ENCODE measurements around the gene NKX6-1.

The NKX6-1 gene

GRCh38 chr4:84482564-84483563 is 16.2 kb downstream of the NKX6-1 start:
- Histone ChIP-seq H3K4me1 (peaks cover 0 to 22% (median 16%) of the 10 kb centered on the region in 4 donors), H3K27me3 (peaks cover 0 to 79% of the 10 kb centered on the region in 2 donors), H3K36me3 (no peaks in the 10 kb centered on the region), H3K27ac (no peak overlapping the region), H3K9me3 (no peaks in the 10 kb centered on the region), H3K4me3 (peak overlapping the region in 1 of 2 donors; percentile 13)
- intact Hi-C loops (cut with DNase I; ENCODE audit: low total_unique reads) = no loop called here
- DNase-seq = no peak
- TF ChIP-seq CTCF (IDR thresholded peaks at IDR 0.05) = no peak

GRCh38 chr4:84481860-84482245 is 17.2 kb downstream of the NKX6-1 start:
- H3K4me1 ChIP-seq = peaks cover 0 to 22% (median 16%) of the 10 kb centered on the region in 4 donors
- H3K4me3 ChIP-seq = no peak overlapping the region
- H3K36me3 ChIP-seq = no peaks in the 10 kb centered on the region
- intact Hi-C loops (cut with DNase I; ENCODE audit: low total_unique reads) = no loop called here
- no peaks in the 10 kb centered on the region for H3K9me3 ChIP-seq
- peaks cover 0 to 69% of the 10 kb centered on the region in 2 donors for H3K27me3 ChIP-seq
- DNase-seq = no peak
- TF ChIP-seq CTCF (IDR thresholded peaks at IDR 0.05) = no peak
- H3K27ac ChIP-seq = no peak overlapping the region

DNA sequence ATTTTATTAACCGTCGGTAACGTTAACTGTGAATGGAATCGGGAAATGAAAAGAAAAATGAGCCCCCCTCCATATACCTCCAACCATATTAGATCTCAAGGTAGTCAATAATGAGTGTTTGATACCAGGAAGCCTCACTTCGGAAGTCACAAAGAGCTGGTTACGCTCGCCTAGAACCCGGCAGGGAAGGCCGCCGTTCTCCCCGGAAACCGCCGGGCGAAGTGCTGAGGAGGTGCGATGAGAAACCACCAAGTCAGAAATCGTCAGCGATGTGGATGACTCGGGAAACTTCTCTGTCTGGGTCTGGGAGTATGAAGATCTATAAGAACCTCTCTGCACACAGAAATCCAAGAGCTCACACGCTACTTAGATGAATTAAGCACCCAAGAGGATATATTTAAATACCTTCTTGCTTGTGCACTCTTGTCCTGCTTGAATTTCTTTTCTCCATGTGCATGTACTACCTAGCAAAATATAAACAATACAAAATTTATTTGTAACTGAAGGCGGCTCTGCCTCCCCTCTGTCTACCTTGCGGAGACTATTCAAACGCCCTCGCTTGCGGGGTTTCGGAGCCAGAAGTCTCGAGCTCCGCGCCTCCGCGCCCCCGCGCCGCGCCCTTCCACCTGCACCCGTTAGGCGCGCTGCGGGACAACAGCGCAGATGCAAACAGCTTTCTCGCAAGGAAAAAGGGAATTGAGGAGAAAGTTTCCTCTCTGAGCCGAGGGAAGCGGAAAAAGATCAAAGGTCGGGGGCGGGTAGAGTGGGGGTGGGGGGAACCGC is 17.8 kb downstream of the NKX6-1 start:
- H3K9me3 ChIP-seq = no peaks in the 10 kb centered on the region
- no peaks in the 10 kb centered on the region for H3K36me3 ChIP-seq
- intact Hi-C loops (cut with DNase I; ENCODE audit: low total_unique reads) = no loop called here
- no peak for TF ChIP-seq CTCF (IDR thresholded peaks at IDR 0.05)
- H3K27ac ChIP-seq = no peak overlapping the region
- peaks cover 0 to 64% of the 10 kb centered on the region in 2 donors for H3K27me3 ChIP-seq
- no peak for DNase-seq
- no peak overlapping the region for H3K4me3 ChIP-seq
- H3K4me1 ChIP-seq = peaks cover 0 to 22% (median 16%) of the 10 kb centered on the region in 4 donors

- Histone ChIP-seq H3K27me3 (peaks cover 0 to 60% of the 10 kb centered on the region in 2 donors), H3K4me1 (peaks cover 0 to 22% (median 16%) of the 10 kb centered on the region in 4 donors), H3K4me3 (no peak overlapping the region), H3K36me3 (no peaks in the 10 kb centered on the region), H3K27ac (no peak overlapping the region), H3K9me3 (no peaks in the 10 kb centered on the region)
- no peak for TF ChIP-seq CTCF (IDR thresholded peaks at IDR 0.05)
- intact Hi-C loops (cut with DNase I; ENCODE audit: low total_unique reads) = no loop called here
- no peak for DNase-seq
Measured at GRCh38 chr4:84480082-84480481, 19.0 kb downstream of the NKX6-1 start.

DNA sequence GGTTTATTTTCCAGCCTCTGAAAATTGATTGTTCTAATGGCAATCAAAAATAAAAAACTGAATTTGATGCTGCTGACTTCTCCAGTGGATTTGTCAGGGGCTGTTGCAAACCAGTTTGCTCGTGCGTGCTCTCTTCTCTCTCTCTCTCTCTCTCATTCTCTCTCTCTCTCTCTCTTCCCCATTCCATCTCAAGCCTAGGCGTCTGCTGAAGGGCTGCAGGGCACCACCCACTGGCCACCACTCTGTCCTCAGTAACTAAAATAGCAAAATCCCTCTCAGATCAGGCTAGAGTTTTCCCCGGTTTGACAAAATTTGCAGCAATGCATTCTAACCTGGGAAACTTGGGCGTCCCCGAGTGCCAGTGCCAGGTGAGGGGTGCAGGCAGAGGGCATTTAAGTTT is 19.4 kb downstream of the NKX6-1 start:
- H3K27me3 ChIP-seq = peaks cover 0 to 56% of the 10 kb centered on the region in 2 donors

More for the DNA sequence above, 19.4 kb downstream of the NKX6-1 start:
- DNase-seq = no peak
- no peaks in the 10 kb centered on the region for H3K36me3 ChIP-seq
- no peak for TF ChIP-seq CTCF (IDR thresholded peaks at IDR 0.05)
- peaks cover 0 to 22% (median 16%) of the 10 kb centered on the region in 4 donors for H3K4me1 ChIP-seq
- H3K4me3 ChIP-seq = no peak overlapping the region
- H3K27ac ChIP-seq = no peak overlapping the region
- intact Hi-C loops (cut with DNase I; ENCODE audit: low total_unique reads) = no loop called here
- H3K9me3 ChIP-seq = no peaks in the 10 kb centered on the region

All from tibial artery (tissue), 4 donors.